T-helper 22 cell (primary cell): Measurements from ENCODE around the gene MYEF2.

Experiments
- DNase-seq: peaks from one replicate; pipeline ENCODE4 v3.0.0-alpha.2; 2020; ENCODE audit warnings: low read depth

Gene MYEF2, protein sequence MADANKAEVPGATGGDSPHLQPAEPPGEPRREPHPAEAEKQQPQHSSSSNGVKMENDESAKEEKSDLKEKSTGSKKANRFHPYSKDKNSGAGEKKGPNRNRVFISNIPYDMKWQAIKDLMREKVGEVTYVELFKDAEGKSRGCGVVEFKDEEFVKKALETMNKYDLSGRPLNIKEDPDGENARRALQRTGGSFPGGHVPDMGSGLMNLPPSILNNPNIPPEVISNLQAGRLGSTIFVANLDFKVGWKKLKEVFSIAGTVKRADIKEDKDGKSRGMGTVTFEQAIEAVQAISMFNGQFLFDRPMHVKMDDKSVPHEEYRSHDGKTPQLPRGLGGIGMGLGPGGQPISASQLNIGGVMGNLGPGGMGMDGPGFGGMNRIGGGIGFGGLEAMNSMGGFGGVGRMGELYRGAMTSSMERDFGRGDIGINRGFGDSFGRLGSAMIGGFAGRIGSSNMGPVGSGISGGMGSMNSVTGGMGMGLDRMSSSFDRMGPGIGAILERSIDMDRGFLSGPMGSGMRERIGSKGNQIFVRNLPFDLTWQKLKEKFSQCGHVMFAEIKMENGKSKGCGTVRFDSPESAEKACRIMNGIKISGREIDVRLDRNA

GRCh38 chr15:48177766-48178647, at the start of gene MYEF2:
Gene MYEF2 (minus strand): TSS chr15:48178295. CDS start chr15:48178237, 58 bp downstream.
- DNase-seq: peak; percentile 23

- DNase-seq: no peak
These were observed 47.7 kb upstream of the MYEF2 start for GRCh38 chr15:48225771-48226170.

- DNase-seq: no peak
These were observed 44.5 kb upstream of the MYEF2 start for GRCh38 chr15:48222627-48223026.

DNA sequence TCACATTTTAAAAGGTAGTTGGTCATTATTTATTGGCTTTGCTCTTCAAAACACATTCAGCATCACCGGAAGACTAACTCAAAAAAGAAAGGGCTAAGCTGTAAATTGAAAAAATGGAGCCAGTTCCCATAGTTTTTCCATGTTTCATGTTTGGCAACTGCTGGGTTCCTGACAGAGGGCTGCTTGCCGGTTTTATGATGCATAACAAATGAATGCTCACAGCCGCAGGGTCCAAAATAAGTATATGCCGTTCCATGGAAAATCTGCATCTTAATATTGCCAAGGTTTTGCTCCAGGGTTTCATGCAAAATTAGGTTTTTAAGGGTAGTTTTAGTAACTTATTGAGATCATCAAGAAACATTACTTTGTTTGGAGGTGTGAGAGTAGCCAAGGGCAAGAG, 43.8 kb upstream of the MYEF2 start:
- DNase-seq: no peak

DNA sequence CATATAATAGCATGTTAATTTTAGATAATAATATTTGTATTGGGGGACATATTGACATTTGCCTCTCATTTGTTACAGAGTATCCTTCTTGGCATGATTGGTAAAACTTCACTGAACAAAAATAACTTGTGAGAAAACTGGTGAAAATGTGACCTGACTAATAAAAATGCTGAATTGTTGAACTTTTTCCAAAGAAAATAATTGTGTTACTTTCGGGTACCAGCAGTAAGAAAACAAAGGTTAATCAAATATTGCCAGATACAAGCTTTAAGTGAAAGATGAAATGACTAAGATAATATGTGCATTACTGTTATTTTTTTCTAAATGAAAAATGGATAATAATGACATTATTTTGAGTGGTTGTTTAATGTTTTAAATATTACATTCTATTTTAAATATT, 43.2 kb upstream of the MYEF2 start:
- no peak for DNase-seq

DNA sequence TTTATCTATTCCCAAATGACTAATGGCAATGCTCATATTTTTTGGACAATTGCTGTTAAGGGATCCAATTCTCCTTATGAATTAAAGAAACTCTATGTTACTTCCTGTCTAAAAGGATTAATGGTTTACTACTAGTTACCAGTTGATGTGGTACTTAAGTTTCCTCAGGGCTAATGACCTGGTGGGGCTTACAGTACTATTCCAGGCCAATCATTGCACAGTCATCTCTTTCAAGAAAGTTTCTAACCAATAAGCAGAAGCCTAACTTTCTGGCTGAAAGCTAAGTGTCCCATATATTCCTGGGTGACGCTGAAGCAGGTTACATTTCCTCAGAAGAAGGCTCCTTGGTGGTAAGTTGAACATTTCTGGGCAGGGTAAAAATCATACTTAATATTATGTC, 27.9 kb upstream of the MYEF2 start, which contains the start of gene SLC12A1:
SLC12A1 (plus strand) TSS at position 322 of the 400 bp plus-strand sequence. CDS start 1,418 bp downstream, outside the sequence.
- DNase-seq: no peak

- DNase-seq: no peak
These were observed 24.0 kb upstream of the MYEF2 start for GRCh38 chr15:48202068-48202467.

- DNase-seq: no peak
These were observed 13.6 kb upstream of the MYEF2 start, which contains the start of gene CTXN2 for GRCh38 chr15:48191574-48192225. Gene CTXN2 (plus strand): TSS chr15:48191665. CDS start chr15:48201301, 9,636 bp downstream.

- no peak for DNase-seq
These were observed 13.0 kb upstream of the MYEF2 start for GRCh38 chr15:48190932-48191573.

DNA sequence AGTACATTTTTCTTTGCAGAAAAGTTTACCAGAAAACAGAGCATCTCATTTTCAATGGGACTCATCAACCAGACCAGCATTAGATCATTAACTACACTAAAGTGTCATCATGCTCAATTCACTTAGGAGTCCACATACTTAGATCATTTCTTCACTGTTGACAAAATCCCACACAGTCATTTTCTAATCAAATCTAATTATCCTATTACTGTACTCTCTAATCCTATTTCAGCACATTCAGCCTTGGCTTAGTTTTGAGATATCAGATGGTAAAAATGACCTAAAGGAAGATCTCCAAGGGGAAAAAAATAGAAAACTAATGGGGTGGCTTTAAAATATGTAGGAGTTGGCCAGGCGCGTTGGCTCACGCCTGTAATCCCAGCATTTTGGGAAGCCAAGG, 8.2 kb upstream of the MYEF2 start:
- no peak for DNase-seq

DNA sequence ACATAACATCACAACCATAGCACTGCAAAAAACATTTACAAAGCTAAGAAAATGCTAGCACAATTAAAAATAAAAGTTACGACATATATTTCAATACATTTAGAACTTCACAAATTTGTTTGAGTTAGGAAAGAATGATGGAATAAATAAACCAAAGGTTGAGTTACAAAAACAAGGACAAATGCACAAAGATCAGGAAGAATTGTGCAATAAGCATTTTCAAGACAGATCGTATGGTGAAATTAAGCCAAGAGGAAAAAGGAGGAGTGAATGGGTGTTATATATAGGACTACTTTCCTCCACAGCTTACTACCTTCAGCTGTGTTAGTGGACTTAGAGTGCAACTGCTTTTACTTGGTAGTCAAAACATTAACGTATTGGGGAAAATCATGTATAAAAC, 7.4 kb upstream of the MYEF2 start:
- no peak for DNase-seq

GRCh38 chr15:48182749-48183148, 4.7 kb upstream of the MYEF2 start:
- DNase-seq: no peak

GRCh38 chr15:48178648-48178931, 495 bp upstream of the MYEF2 start:
- no peak for DNase-seq

DNA sequence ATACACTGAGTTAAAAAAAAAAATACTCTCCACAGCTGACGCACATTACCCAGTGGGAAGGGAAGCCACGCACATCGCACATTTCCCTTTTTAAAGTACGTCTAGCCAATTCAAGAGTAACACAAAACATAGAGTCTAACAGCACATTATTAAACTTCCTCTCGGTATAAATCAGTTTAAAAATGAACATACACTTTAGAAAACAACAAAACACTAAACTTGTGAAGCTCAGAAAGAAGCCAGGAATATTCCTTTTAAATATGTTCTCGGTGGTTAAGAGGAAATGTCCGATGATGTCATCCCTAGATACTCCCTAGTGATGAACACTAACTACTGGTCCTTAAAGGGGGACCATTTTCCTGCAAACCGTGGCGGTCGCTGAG, 721 bp downstream of the MYEF2 start:
- DNase-seq: no peak

- no peak for DNase-seq
These were observed 1.1 kb downstream of the MYEF2 start for GRCh38 chr15:48176957-48177356.

GRCh38 chr15:48176112-48176511, 2.0 kb downstream of the MYEF2 start:
- DNase-seq: no peak

DNA sequence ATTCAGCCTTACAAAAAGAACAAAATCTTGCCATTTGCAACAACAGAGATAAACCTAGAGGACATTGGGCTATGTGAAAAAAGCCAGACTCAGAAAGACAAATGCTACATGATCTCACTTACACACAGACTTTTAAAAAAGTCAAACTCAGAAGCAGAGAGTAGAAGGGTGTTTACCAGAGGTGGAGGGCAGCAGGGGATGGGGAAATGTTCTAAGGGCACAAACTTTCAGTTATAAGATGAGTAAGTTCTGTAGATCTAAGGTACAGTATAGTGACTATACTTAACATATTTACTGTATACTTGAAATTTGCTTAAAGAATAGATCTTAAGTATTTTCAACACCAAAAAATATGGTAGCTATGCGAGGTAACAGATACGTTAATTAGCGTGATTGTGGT, 3.0 kb downstream of the MYEF2 start:
- DNase-seq: no peak

- DNase-seq: no peak
These were observed 7.1 kb downstream of the MYEF2 start for GRCh38 chr15:48170981-48171380.

GRCh38 chr15:48168616-48169015, 9.5 kb downstream of the MYEF2 start:
- no peak for DNase-seq

GRCh38 chr15:48153526-48153925, 24.6 kb downstream of the MYEF2 start:
- DNase-seq: no peak

- no peak for DNase-seq
These were observed 28.2 kb downstream of the MYEF2 start for GRCh38 chr15:48149858-48150257.

DNA sequence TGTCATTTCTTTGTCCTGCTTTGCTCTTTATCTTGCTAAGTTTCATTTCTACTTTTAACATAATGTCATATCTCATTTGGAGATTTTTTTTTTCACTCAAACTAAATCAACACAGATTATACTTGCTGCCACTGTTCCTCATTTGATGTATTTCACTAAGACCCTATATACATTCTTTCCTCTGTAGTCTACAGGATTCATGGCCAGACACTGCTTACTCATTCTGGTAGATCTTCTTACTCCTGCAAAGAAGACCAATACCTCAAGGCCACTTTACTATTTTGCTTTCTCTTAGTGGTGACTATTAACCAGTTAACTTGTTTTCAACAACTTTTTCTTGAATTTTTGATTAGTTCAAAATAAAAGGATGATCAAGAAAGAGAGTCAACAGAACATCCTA, 30.7 kb downstream of the MYEF2 start:
- DNase-seq: no peak
